Neural cell (in vitro differentiated cells): ENCODE measurements around the gene LILRB5. TPM values are rescaled to one million over a fixed set of nuclear protein-coding genes. Genes with fewer than 3 reads are reported as not detected.

Experiments
- H2AFZ ChIP-seq: fragments of 200-600, 300-800 bp; sonication (generic), shearing (Covaris generic); 2 replicates; pipeline ENCODE4 v1.6.0; 2014; ENCODE audit warnings: low read depth, mild to moderate bottlenecking, antibody characterized with exemption, low read length, moderate library complexity
- H3F3A ChIP-seq: fragments of 200-600 bp; shearing (Covaris generic); 2 replicates; pipeline ENCODE4 v1.6.1; 2016; ENCODE audit warnings: mild to moderate bottlenecking, moderate library complexity, mixed read lengths, antibody characterized with exemption, low read length; ENCODE audit not compliant: insufficient read depth, poor library complexity, severe bottlenecking
- H3K27ac ChIP-seq: fragments of 200-600, 300-800 bp; sonication (generic), shearing (Covaris generic); 2 replicates; pipeline ENCODE4 v1.5.1; 2014; ENCODE audit warnings: mild to moderate bottlenecking, low read length, moderate library complexity
- H3K27me3 ChIP-seq: fragments of 300-800, 200-600 bp; sonication (generic), shearing (Covaris generic); 2 replicates; pipeline ENCODE4 v1.6.0; 2014; ENCODE audit warnings: mild to moderate bottlenecking, low read depth, low read length, moderate library complexity; ENCODE audit not compliant: insufficient read depth
- H3K36me3 ChIP-seq: fragments of 300-800, 200-600 bp; sonication (generic), shearing (Covaris generic); 2 replicates; pipeline ENCODE4 v1.5.1; 2014; ENCODE audit warnings: mild to moderate bottlenecking, antibody characterized with exemption, low read length, moderate library complexity; ENCODE audit not compliant: insufficient read depth
- H3K4me2 ChIP-seq: fragments of 300-800, 200-600 bp; sonication (generic), shearing (Covaris generic); 2 replicates; pipeline ENCODE4 v1.6.0; 2014; ENCODE audit warnings: mild to moderate bottlenecking, low read length
- H3K4me3 ChIP-seq: fragments of 300-800, 200-600 bp; sonication (generic), shearing (Covaris generic); 2 replicates; pipeline ENCODE4 v1.5.1; 2014; ENCODE audit warnings: mild to moderate bottlenecking, low read length, moderate library complexity
- H3K79me2 ChIP-seq: fragments of 200-600 bp; shearing (Covaris generic); replicated peaks from 2 replicates; pipeline ENCODE4 v1.6.0; 2014; ENCODE audit warnings: mild to moderate bottlenecking, low read length, moderate library complexity; ENCODE audit not compliant: insufficient read depth
- H3K9ac ChIP-seq: fragments of 300-800, 200-600 bp; sonication (generic), shearing (Covaris generic); 2 replicates; pipeline ENCODE4 v1.6.1; 2016; ENCODE audit warnings: mild to moderate bottlenecking, low read length, mixed read lengths
- H3K9me2 ChIP-seq: fragments of 200-600 bp; shearing (Covaris generic); 2 replicates; pipeline ENCODE4 v1.6.1; 2016; ENCODE audit warnings: mild to moderate bottlenecking, low read length, mixed read lengths; ENCODE audit not compliant: insufficient read depth
- H3K9me3 ChIP-seq: fragments of 200-600, 300-800 bp; sonication (generic), shearing (Covaris generic); 2 replicates; pipeline ENCODE4 v1.6.1; 2016; ENCODE audit warnings: mild to moderate bottlenecking, mixed run types, low read length, moderate library complexity, mixed read lengths
- H4K20me1 ChIP-seq: fragments of 200-600 bp; shearing (Covaris generic); 2 replicates; pipeline ENCODE4 v1.6.1; 2016; ENCODE audit warnings: mild to moderate bottlenecking, mixed run types; ENCODE audit not compliant: insufficient read depth
- EP300 ChIP-seq: fragments of 450-650 bp; conservative IDR thresholded peaks from 2 replicates; pipeline ENCODE4 v1.6.1; 2014; ENCODE audit warnings: antibody characterized with exemption, mild to moderate bottlenecking, moderate library complexity; ENCODE audit not compliant: poor library complexity, severe bottlenecking
- MXI1 ChIP-seq: fragments of 450-650 bp; conservative IDR thresholded peaks from 2 replicates; pipeline ENCODE4 v1.6.1; 2014; ENCODE audit warnings: antibody characterized with exemption, mild to moderate bottlenecking; ENCODE audit not compliant: poor library complexity, severe bottlenecking
- POLR2AphosphoS5 ChIP-seq: IDR thresholded peaks from 2 replicates; pipeline ENCODE4 v1.6.1; 2012
- RAD21 ChIP-seq: fragments of 450-650 bp; conservative IDR thresholded peaks from 2 replicates; pipeline ENCODE4 v1.6.1; 2014; ENCODE audit warnings: antibody characterized with exemption, mild to moderate bottlenecking, moderate library complexity
- SMC3 ChIP-seq: fragments of 450-650 bp; conservative IDR thresholded peaks from 2 replicates; pipeline ENCODE4 v1.6.1; 2014; ENCODE audit warnings: antibody characterized with exemption, mild to moderate bottlenecking, moderate library complexity; ENCODE audit not compliant: poor library complexity
- polyA plus RNA-seq: library from polyadenylated mRNA; depleted of rRNA; stranded (reverse); fragments of >200 nt; gene quantifications from 2 replicates; pipeline ENCODE4 v1.2.3, GENCODE V29; 2014
- TF ChIP-seq, protein P1 (sequence below): IDR thresholded peaks from 2 replicates; pipeline ENCODE4 v1.6.1; 2012; ENCODE audit warnings: borderline replicate concordance
- TF ChIP-seq, protein P2 (sequence below): fragments of 450-650 bp; IDR thresholded peaks from 2 replicates; pipeline ENCODE4 v1.5.1; 2014; ENCODE audit warnings: antibody characterized with exemption, mild to moderate bottlenecking, moderate library complexity; ENCODE audit not compliant: poor library complexity, severe bottlenecking

The LILRB5 gene
- polyA plus RNA-seq, 1 donor from 2014 or later, result not detected

GRCh38 chr19:54206030-54206830 is 50.8 kb downstream of the LILRB5 start:
- Histone ChIP-seq H3K4me2 (no peak overlapping the region), H3K27ac (no peak overlapping the region), H3K9me3 (no peaks in the 10 kb centered on the region), H3K9me2 (no peaks in the 10 kb centered on the region), H3K27me3 (no peaks in the 10 kb centered on the region), H3F3A (no peaks in the 10 kb centered on the region), H2AFZ (no peak overlapping the region), H3K4me3 (no peak overlapping the region), H4K20me1 (peaks cover 13% of the 10 kb centered on the region), H3K79me2 (peaks cover 45% of the 10 kb centered on the region), H3K36me3 (no peaks in the 10 kb centered on the region), H3K9ac (no peak overlapping the region)
- no peak for TF ChIP-seq RAD21
- no peak for TF ChIP-seq POLR2AphosphoS5
- TF ChIP-seq MXI1, result no peak
- TF ChIP-seq, protein P1, sequence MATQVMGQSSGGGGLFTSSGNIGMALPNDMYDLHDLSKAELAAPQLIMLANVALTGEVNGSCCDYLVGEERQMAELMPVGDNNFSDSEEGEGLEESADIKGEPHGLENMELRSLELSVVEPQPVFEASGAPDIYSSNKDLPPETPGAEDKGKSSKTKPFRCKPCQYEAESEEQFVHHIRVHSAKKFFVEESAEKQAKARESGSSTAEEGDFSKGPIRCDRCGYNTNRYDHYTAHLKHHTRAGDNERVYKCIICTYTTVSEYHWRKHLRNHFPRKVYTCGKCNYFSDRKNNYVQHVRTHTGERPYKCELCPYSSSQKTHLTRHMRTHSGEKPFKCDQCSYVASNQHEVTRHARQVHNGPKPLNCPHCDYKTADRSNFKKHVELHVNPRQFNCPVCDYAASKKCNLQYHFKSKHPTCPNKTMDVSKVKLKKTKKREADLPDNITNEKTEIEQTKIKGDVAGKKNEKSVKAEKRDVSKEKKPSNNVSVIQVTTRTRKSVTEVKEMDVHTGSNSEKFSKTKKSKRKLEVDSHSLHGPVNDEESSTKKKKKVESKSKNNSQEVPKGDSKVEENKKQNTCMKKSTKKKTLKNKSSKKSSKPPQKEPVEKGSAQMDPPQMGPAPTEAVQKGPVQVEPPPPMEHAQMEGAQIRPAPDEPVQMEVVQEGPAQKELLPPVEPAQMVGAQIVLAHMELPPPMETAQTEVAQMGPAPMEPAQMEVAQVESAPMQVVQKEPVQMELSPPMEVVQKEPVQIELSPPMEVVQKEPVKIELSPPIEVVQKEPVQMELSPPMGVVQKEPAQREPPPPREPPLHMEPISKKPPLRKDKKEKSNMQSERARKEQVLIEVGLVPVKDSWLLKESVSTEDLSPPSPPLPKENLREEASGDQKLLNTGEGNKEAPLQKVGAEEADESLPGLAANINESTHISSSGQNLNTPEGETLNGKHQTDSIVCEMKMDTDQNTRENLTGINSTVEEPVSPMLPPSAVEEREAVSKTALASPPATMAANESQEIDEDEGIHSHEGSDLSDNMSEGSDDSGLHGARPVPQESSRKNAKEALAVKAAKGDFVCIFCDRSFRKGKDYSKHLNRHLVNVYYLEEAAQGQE, result no peak
- no peak for TF ChIP-seq EP300

GRCh38 chr19:54204767-54205468 is 52.2 kb downstream of the LILRB5 start:
- Histone ChIP-seq H3K9me2 (no peaks in the 10 kb centered on the region), H3K4me2 (no peak overlapping the region), H2AFZ (no peak overlapping the region), H3K9me3 (no peaks in the 10 kb centered on the region), H3K36me3 (no peaks in the 10 kb centered on the region), H3K4me3 (no peak overlapping the region), H3K79me2 (peaks cover 48% of the 10 kb centered on the region), H4K20me1 (peaks cover 13% of the 10 kb centered on the region), H3K27ac (no peak overlapping the region), H3K9ac (no peak overlapping the region), H3F3A (no peaks in the 10 kb centered on the region), H3K27me3 (no peaks in the 10 kb centered on the region)
- TF ChIP-seq, protein P2, sequence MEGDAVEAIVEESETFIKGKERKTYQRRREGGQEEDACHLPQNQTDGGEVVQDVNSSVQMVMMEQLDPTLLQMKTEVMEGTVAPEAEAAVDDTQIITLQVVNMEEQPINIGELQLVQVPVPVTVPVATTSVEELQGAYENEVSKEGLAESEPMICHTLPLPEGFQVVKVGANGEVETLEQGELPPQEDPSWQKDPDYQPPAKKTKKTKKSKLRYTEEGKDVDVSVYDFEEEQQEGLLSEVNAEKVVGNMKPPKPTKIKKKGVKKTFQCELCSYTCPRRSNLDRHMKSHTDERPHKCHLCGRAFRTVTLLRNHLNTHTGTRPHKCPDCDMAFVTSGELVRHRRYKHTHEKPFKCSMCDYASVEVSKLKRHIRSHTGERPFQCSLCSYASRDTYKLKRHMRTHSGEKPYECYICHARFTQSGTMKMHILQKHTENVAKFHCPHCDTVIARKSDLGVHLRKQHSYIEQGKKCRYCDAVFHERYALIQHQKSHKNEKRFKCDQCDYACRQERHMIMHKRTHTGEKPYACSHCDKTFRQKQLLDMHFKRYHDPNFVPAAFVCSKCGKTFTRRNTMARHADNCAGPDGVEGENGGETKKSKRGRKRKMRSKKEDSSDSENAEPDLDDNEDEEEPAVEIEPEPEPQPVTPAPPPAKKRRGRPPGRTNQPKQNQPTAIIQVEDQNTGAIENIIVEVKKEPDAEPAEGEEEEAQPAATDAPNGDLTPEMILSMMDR, result no peak
- no peak for TF ChIP-seq MXI1
- TF ChIP-seq, protein P1, result no peak
- no peak for TF ChIP-seq SMC3
